MCF 10A (cell line): Measurements from ENCODE around the gene BAIAP2L1. TPM values are rescaled to one million over a fixed set of nuclear protein-coding genes. Genes with fewer than 3 reads are reported as not detected.

Source experiments
- BruUV-seq: library from RNA; stranded (reverse); fragments of 400-500 nt; replicated peaks from 2 replicates; lab custom pipeline; 2021; lab: Mats Ljungman, UMichigan
- CTCF ChIA-PET: fragments of 300-600 bp; sonication (Branson Sonifier 250); formaldehyde crosslinking; extraction: SDS; loops from one replicate; lab custom pipeline; 2021; ENCODE audit warnings: antibody characterized with exemption, inconsistent platforms; lab: Yijun Ruan, JAX
- POLR2A ChIA-PET: fragments of 300-600, 350-650 bp; sonication (Branson Sonifier 250); formaldehyde crosslinking; extraction: SDS; loops from one replicate; lab custom pipeline; 2020; ENCODE audit warnings: antibody characterized with exemption, inconsistent platforms; lab: Yijun Ruan, JAX
- DNase-seq: peaks from one replicate; pipeline ENCODE4 v3.0.0-alpha.2; 2018; ENCODE audit not compliant: unreplicated experiment
- H3K27ac Mint-ChIP-seq: one replicate; pipeline ENCODE4 v1.8.0; 2022; ENCODE audit warnings: mild to moderate bottlenecking, low read depth, mixed read lengths; ENCODE audit not compliant: unreplicated experiment
- H3K27me3 Mint-ChIP-seq: one replicate; pipeline ENCODE4 v1.8.0; 2022; ENCODE audit warnings: mixed read lengths; ENCODE audit not compliant: insufficient read depth, unreplicated experiment
- H3K36me3 Mint-ChIP-seq: one replicate; pipeline ENCODE4 v1.8.0; 2022; ENCODE audit warnings: mild to moderate bottlenecking, moderate library complexity, mixed read lengths; ENCODE audit not compliant: insufficient read depth, unreplicated experiment
- H3K4me1 Mint-ChIP-seq: one replicate; pipeline ENCODE4 v1.8.0; 2022; ENCODE audit warnings: mixed read lengths; ENCODE audit not compliant: insufficient read depth, unreplicated experiment
- H3K4me3 Mint-ChIP-seq: one replicate; pipeline ENCODE4 v1.8.0; 2022; ENCODE audit warnings: mild to moderate bottlenecking, moderate library complexity, mixed read lengths; ENCODE audit not compliant: unreplicated experiment
- H3K9me3 Mint-ChIP-seq: one replicate; pipeline ENCODE4 v1.8.0; 2022; ENCODE audit warnings: mixed read lengths; ENCODE audit not compliant: unreplicated experiment
- intact Hi-C: fragments of 100-400 bp; cut with micrococcal nuclease; formaldehyde crosslinking; loops from 2 replicates; pipeline ENCODE4 v1.14.1; 2022
- total RNA-seq: library from RNA; stranded (reverse); gene quantifications from 2 replicates; pipeline ENCODE4 v1.2.3, GENCODE V29; 2022
- TF ChIP-seq, protein P1 (sequence below): fragments of 200-600 bp; IDR thresholded peaks from one replicate; pipeline ENCODE4 v1.8.0; 2022; ENCODE audit warnings: antibody characterized with exemption, mild to moderate bottlenecking; ENCODE audit not compliant: unreplicated experiment

BAIAP2L1 gene
- total RNA-seq, 1 experiment from 2014 or later, result 60.2 TPM

- H3K9me3 Mint-ChIP-seq, result no peaks in the 10 kb centered on the region
- no TSS peak for BruUV-seq
- no peak overlapping the region for H3K4me3 Mint-ChIP-seq
- H3K27ac Mint-ChIP-seq, result no peak overlapping the region
- H3K4me1 Mint-ChIP-seq, result no peaks in the 10 kb centered on the region
- no peaks in the 10 kb centered on the region for H3K27me3 Mint-ChIP-seq
- TF ChIP-seq, protein P1, sequence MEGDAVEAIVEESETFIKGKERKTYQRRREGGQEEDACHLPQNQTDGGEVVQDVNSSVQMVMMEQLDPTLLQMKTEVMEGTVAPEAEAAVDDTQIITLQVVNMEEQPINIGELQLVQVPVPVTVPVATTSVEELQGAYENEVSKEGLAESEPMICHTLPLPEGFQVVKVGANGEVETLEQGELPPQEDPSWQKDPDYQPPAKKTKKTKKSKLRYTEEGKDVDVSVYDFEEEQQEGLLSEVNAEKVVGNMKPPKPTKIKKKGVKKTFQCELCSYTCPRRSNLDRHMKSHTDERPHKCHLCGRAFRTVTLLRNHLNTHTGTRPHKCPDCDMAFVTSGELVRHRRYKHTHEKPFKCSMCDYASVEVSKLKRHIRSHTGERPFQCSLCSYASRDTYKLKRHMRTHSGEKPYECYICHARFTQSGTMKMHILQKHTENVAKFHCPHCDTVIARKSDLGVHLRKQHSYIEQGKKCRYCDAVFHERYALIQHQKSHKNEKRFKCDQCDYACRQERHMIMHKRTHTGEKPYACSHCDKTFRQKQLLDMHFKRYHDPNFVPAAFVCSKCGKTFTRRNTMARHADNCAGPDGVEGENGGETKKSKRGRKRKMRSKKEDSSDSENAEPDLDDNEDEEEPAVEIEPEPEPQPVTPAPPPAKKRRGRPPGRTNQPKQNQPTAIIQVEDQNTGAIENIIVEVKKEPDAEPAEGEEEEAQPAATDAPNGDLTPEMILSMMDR, result no peak
- POLR2A ChIA-PET, result interaction anchor here (0.6 to 1.7 kb wide), 2 partner anchors 14 to 57 kb away, joined by 3 to 6 read pairs; no protein-coding TSS in a partner anchor
- CTCF ChIA-PET, result interaction anchor here (0.8 to 1.6 kb wide), 2 partner anchors 22 to 106 kb away, joined by 3 read pairs; no protein-coding TSS in a partner anchor
- DNase-seq, result no peak
- H3K36me3 Mint-ChIP-seq, result peaks cover 76% of the 10 kb centered on the region
- intact Hi-C loops, result no loop called here
These were observed 85.4 kb downstream of the BAIAP2L1 start for GRCh38 chr7:98315318-98315993.

GRCh38 chr7:98314469-98314868, 86.4 kb downstream of the BAIAP2L1 start:
- Mint-ChIP-seq H3K36me3 (peaks cover 85% of the 10 kb centered on the region), H3K27ac (no peak overlapping the region), H3K4me1 (no peaks in the 10 kb centered on the region), H3K27me3 (no peaks in the 10 kb centered on the region), H3K4me3 (no peak overlapping the region), H3K9me3 (no peaks in the 10 kb centered on the region)
- DNase-seq, result no peak
- ChIA-PET CTCF (interaction anchor here (0.6 to 1.6 kb wide), 3 partner anchors 84 to 483 kb away, joined by 3 to 4 read pairs (median 3); no protein-coding TSS in a partner anchor), POLR2A (interaction anchor here (0.6 to 1.7 kb wide), 3 partner anchors 13 to 81 kb away, joined by 3 to 6 read pairs (median 4); no protein-coding TSS in a partner anchor)
- TF ChIP-seq, protein P1, result no peak
- intact Hi-C loops, result no loop called here
- BruUV-seq, result no TSS peak

- peak overlapping the region; percentile 16 for H3K27ac Mint-ChIP-seq
- TF ChIP-seq, protein P1, result no peak
- no peaks in the 10 kb centered on the region for H3K9me3 Mint-ChIP-seq
- DNase-seq, result no peak
- BruUV-seq, result no TSS peak
- H3K36me3 Mint-ChIP-seq, result peaks cover 82% of the 10 kb centered on the region
- POLR2A ChIA-PET, result interaction anchor here (0.7 to 0.9 kb wide), 2 partner anchors 12 to 89 kb away, joined by 3 read pairs; partner anchors contain the start of gene BAIAP2L1
- no peak overlapping the region for H3K4me3 Mint-ChIP-seq
- no peaks in the 10 kb centered on the region for H3K4me1 Mint-ChIP-seq
- intact Hi-C loops, result no loop called here
- CTCF ChIA-PET, result interaction anchor here (0.5 kb wide), 1 partner anchor 29 kb away, joined by 4 read pairs; no protein-coding TSS in a partner anchor
- H3K27me3 Mint-ChIP-seq, result no peaks in the 10 kb centered on the region
These were observed 88.7 kb downstream of the BAIAP2L1 start for GRCh38 chr7:98312201-98312600.

DNA sequence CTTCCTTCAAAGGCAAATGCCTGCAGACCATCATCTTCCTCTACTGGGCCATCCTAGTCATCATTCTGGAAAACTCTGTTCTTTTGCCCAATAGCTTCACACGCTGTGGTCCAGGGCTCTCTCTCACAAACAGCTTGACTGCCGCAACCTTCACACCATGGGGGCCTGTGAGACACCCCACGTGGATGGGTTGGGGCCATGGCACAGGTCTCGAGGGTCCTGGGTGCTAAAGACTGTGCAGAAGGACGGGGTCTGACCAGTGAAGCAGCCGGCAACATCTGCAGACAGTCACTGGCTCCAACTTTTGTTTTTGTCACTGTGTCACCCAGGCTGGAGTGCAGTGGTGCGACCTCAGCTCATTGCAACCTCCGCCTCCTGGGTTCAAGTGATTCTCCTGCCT, 91.3 kb downstream of the BAIAP2L1 start:
- POLR2A ChIA-PET, result no interaction called here
- Mint-ChIP-seq H3K4me1 (no peaks in the 10 kb centered on the region), H3K27ac (no peak overlapping the region), H3K36me3 (peaks cover 84% of the 10 kb centered on the region), H3K9me3 (no peaks in the 10 kb centered on the region), H3K4me3 (no peak overlapping the region), H3K27me3 (no peaks in the 10 kb centered on the region)
- DNase-seq, result no peak
- TF ChIP-seq, protein P1, result no peak
- intact Hi-C loops, result no loop called here
- CTCF ChIA-PET, result interaction anchor here (1.5 kb wide), 1 partner anchor 92 kb away, joined by 3 read pairs; no protein-coding TSS in a partner anchor
- no TSS peak for BruUV-seq
